Adrenal gland (tissue), 5 donors: ENCODE measurements around the gene XRCC1.

Experiments used
- CTCF ChIP-seq, 6 experiments: fragments of 450-650 bp in 4 of 6; fragments of 200-600 bp in 2 of 6; sonication (generic) in 1 of 6; IDR thresholded peaks; 1 replicate in 5 of 6; 2 replicates in 1 of 6; pipeline versions ENCODE4 v1.5.1 to v1.8.0; 2016 to 2021; ENCODE audit warnings: antibody characterized with exemption in 6 of 6, mild to moderate bottlenecking in 2 of 6, moderate library complexity in 1 of 6
- POLR2A ChIP-seq, 2 donors: fragments of 450-650 bp; IDR thresholded peaks; one replicate each; pipeline ENCODE4 v1.6.1; 2017; ENCODE audit warnings: antibody characterized with exemption in 2 of 2, mild to moderate bottlenecking in 2 of 2, moderate library complexity in 1 of 2
- donor health status: DM: no; HTN: no; CAD: no.

DNA sequence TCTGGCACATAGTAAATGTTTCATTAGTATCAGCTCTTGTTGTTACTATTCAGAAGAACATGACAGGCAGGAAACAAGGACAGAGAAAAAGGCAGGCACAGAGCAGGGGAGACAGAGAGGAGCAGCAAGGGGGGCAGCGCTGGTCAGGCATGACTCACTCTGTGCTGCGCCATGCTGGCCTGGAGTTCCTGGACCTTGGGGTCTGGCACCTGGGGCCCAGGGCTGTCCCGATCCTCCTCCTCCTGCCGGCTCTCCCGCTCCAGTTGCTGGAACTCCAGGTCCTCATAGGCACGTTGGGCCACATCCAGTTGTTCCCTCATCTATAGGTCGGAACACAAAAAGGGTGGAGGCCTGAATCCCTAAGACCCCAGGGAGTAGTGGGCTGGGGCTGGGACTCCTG lies 78.4 kb downstream of the XRCC1 start:
- TF ChIP-seq CTCF (IDR thresholded peaks at IDR 0.05), result no peak
- no peak for TF ChIP-seq POLR2A (IDR thresholded peaks at IDR 0.05)
